Natural killer cell (primary cell): ENCODE data around the gene SLC18A3. TPM values are rescaled to one million over a fixed set of nuclear protein-coding genes. Genes with fewer than 3 reads are reported as not detected.

Experiments
- ATAC-seq, 3 donors: fragments of 150-1000 bp in 2 of 3; fragments of 200-7000 bp in 1 of 3; cut with Tn5 transposase; 1 replicate in 1 of 3; 2 replicates in 2 of 3; pipeline ENCODE4 v1.10.0; 2021; ENCODE audit warnings: mild to moderate bottlenecking in 2 of 3, moderate library complexity in 2 of 3
- DNase-seq, 2 donors: peaks; one replicate each; pipeline versions ENCODE4 v3.0.0 to v3.0.0-alpha.2; 2013 to 2021; ENCODE audit warnings: mixed read lengths in 1 of 2
- H3K27ac ChIP-seq: one replicate; pipeline ENCODE4 v1.5.1; 2013; ENCODE audit warnings: mild to moderate bottlenecking, low read length
- H3K27me3 ChIP-seq: one replicate; pipeline ENCODE4 v1.6.1; 2013; ENCODE audit warnings: low read length; ENCODE audit not compliant: control insufficient read depth, insufficient read depth
- H3K36me3 ChIP-seq: one replicate; pipeline ENCODE4 v1.6.1; 2013; ENCODE audit warnings: low read length; ENCODE audit not compliant: control insufficient read depth, insufficient read depth
- H3K4me1 ChIP-seq: one replicate; pipeline ENCODE4 v1.6.1; 2013; ENCODE audit warnings: low read length; ENCODE audit not compliant: control insufficient read depth, insufficient read depth
- H3K4me3 ChIP-seq: one replicate; pipeline ENCODE4 v1.5.1; 2013; ENCODE audit warnings: low read length
- H3K9me3 ChIP-seq: one replicate; pipeline ENCODE4 v1.6.1; 2013; ENCODE audit warnings: low read length; ENCODE audit not compliant: control insufficient read depth, insufficient read depth
- H3K27ac Mint-ChIP-seq, 2 donors: one replicate each; pipeline ENCODE4 v1.8.0; 2022; ENCODE audit warnings: mild to moderate bottlenecking in 2 of 2, mixed read lengths in 2 of 2, moderate library complexity in 1 of 2
- H3K27me3 Mint-ChIP-seq, 2 donors: one replicate each; pipeline ENCODE4 v1.8.0; 2022; ENCODE audit warnings: low read depth in 2 of 2, mixed read lengths in 2 of 2
- H3K36me3 Mint-ChIP-seq: one replicate; pipeline ENCODE4 v1.8.0; 2022; ENCODE audit warnings: mixed read lengths
- H3K4me1 Mint-ChIP-seq, 2 donors: one replicate each; pipeline ENCODE4 v1.8.0; 2022; ENCODE audit warnings: mixed read lengths in 2 of 2
- H3K4me3 Mint-ChIP-seq: one replicate; pipeline ENCODE4 v1.8.0; 2022; ENCODE audit warnings: mild to moderate bottlenecking, moderate library complexity, mixed read lengths
- H3K9me3 Mint-ChIP-seq, 2 donors: one replicate each; pipeline ENCODE4 v1.8.0; 2022; ENCODE audit warnings: mixed read lengths in 2 of 2
- CTCF ChIP-seq: fragments of 200-600 bp; IDR thresholded peaks from one replicate; pipeline ENCODE4 v1.8.0; 2022; ENCODE audit warnings: antibody characterized with exemption
- WGBS: methylation state at CpG from one replicate; pipeline ENCODE4 v1.1.7; 2013; ENCODE audit warnings: missing lambda C conversion rate; ENCODE audit not compliant: insufficient coverage; 5-methylcytosine and 5-hydroxymethylcytosine counted together
- intact Hi-C: fragments of 100-400 bp; cut with micrococcal nuclease; formaldehyde crosslinking; loops from one replicate; pipeline ENCODE4 v1.14.2; 2022
- total RNA-seq, 4 donors: library from RNA; stranded (reverse); fragments of 120-200 nt in 1 of 4; gene quantifications; one replicate each; pipeline versions ENCODE4 v1.2.3 to v1.2.4, GENCODE V29; 2013 to 2022

The SLC18A3 gene
- total RNA-seq, 3 donors from 2014 or later (not counting 1 experiment from before 2014, with no cell fraction given) = not detected

- peaks cover 6 to 15% of the 10 kb centered on the region in 2 donors for H3K4me1 Mint-ChIP-seq
- 78% methylated on average over 6 of the region's 6 CpGs for WGBS
- Histone ChIP-seq H3K4me1 (peaks cover 4% of the 10 kb centered on the region), H3K36me3 (no peaks in the 10 kb centered on the region), H3K27me3 (peaks cover 30% of the 10 kb centered on the region), H3K27ac (no peak overlapping the region), H3K4me3 (no peak overlapping the region), H3K9me3 (no peaks in the 10 kb centered on the region)
- H3K27me3 Mint-ChIP-seq = peaks cover 64% of the 10 kb centered on the region in 2 donors
- H3K27ac Mint-ChIP-seq = no peak overlapping the region
- H3K4me3 Mint-ChIP-seq = no peak overlapping the region
- DNase-seq = no peak
- TF ChIP-seq CTCF = no peak
- intact Hi-C loops = no loop called here
- no peaks in the 10 kb centered on the region for H3K36me3 Mint-ChIP-seq
- H3K9me3 Mint-ChIP-seq = no peaks in the 10 kb centered on the region
- no peak for ATAC-seq
These were observed 6.5 kb downstream of the SLC18A3 start for GRCh38 chr10:49616421-49617101.

- H3K27me3 Mint-ChIP-seq = peaks cover 56% of the 10 kb centered on the region in 2 donors
- H3K9me3 Mint-ChIP-seq = no peaks in the 10 kb centered on the region
- H3K36me3 Mint-ChIP-seq = no peaks in the 10 kb centered on the region
- DNase-seq (no peak), ATAC-seq (no peak)
- WGBS = 70% methylated on average over 7 of the region's 7 CpGs
- H3K4me1 ChIP-seq = peaks cover 4% of the 10 kb centered on the region
- intact Hi-C loops = no loop called here
- H3K9me3 ChIP-seq = no peaks in the 10 kb centered on the region
- peaks cover 27% of the 10 kb centered on the region for H3K27me3 ChIP-seq
- no peaks in the 10 kb centered on the region for H3K36me3 ChIP-seq
- no peak overlapping the region for H3K27ac Mint-ChIP-seq
- H3K4me3 Mint-ChIP-seq = no peak overlapping the region
- H3K27ac ChIP-seq = no peak overlapping the region
- peaks cover 0 to 9% of the 10 kb centered on the region in 2 donors for H3K4me1 Mint-ChIP-seq
- TF ChIP-seq CTCF = no peak
- no peak overlapping the region for H3K4me3 ChIP-seq
These were observed 7.3 kb downstream of the SLC18A3 start for GRCh38 chr10:49617121-49618020.

- Mint-ChIP-seq H3K4me1 (peaks cover 0 to 2% of the 10 kb centered on the region in 2 donors), H3K27ac (no peak overlapping the region), H3K4me3 (no peak overlapping the region), H3K9me3 (no peaks in the 10 kb centered on the region), H3K27me3 (peaks cover 42 to 43% of the 10 kb centered on the region in 2 donors), H3K36me3 (no peaks in the 10 kb centered on the region)
- intact Hi-C loops = no loop called here
- H3K4me3 ChIP-seq = no peak overlapping the region
- DNase-seq (no peak), ATAC-seq (no peak)
- H3K27ac ChIP-seq = no peak overlapping the region
- H3K27me3 ChIP-seq = peaks cover 20% of the 10 kb centered on the region
- no peaks in the 10 kb centered on the region for H3K36me3 ChIP-seq
- no peaks in the 10 kb centered on the region for H3K9me3 ChIP-seq
- WGBS = no CpG with 5 or more reads among the region's 2 CpGs
- peaks cover 4% of the 10 kb centered on the region for H3K4me1 ChIP-seq
- no peak for TF ChIP-seq CTCF
These were observed 8.7 kb downstream of the SLC18A3 start for GRCh38 chr10:49618821-49619220.
